G401 (cell line): Measurements from ENCODE around the gene CISTR. TPM values are rescaled to one million over a fixed set of nuclear protein-coding genes. Genes with fewer than 3 reads are reported as not detected.
A peak's percentile ranks its signal among the peaks of the same experiment; 100 is the strongest.
"Not testable (repeated sequence)": the region's sequence is repeated elsewhere in the genome, so short reads cannot be mapped to it uniquely, and the experiment has no call there.

Source experiments
- DNase-seq: peaks from one replicate; pipeline ENCODE4 v3.0.0-alpha.2; 2015; ENCODE audit warnings: low spot score
- in situ Hi-C: cut with HindIII; loops from 2 replicates; pipeline ENCODE4 v1.10.0; 2016; ENCODE audit warnings: low sequenced_read_pairs, mixed read lengths
- total RNA-seq: library from RNA; depleted of rRNA; stranded (reverse); fragments of >200 nt; shearing (Covaris generic); gene quantifications from 2 replicates; pipeline ENCODE4 v1.2.3, GENCODE V29; 2014

CISTR gene
- total RNA-seq, 1 experiment from 2014 or later, result not detected

- DNase-seq, result no peak
- in situ Hi-C loops, result no loop called here
Observed at GRCh38 chr12:53768976-53769375, 17.2 kb upstream of the CISTR start.

- in situ Hi-C loops, result no loop called here
- DNase-seq, result no peak
Observed at GRCh38 chr12:53766881-53767280, 15.1 kb upstream of the CISTR start.

- in situ Hi-C loops, result no loop called here
Observed at GRCh38 chr12:53765891-53766290, 14.1 kb upstream of the CISTR start.

DNA sequence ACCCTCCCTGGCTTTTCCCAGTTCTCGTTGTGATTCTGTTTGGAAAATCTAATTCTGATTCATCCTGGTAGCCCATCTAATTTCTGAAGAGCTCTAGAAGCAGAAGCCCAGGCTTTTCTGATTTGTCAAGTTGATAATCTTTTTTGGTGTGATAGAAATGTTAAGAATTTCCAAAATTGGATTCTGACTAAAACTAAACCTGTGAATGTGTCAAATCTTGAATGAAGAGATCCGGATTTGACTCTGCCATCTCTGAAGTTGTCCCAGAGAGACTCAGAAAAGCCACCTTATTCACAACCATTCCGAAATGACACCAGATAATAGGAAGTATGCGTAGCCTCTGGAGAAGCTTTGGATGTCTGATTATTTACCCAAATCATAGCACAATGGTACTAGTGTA lies 12.8 kb upstream of the CISTR start:
- in situ Hi-C loops, result no loop called here

More at GRCh38 chr12:53765891-53766290, 14.1 kb upstream of the CISTR start:
- no peak for DNase-seq

DNA sequence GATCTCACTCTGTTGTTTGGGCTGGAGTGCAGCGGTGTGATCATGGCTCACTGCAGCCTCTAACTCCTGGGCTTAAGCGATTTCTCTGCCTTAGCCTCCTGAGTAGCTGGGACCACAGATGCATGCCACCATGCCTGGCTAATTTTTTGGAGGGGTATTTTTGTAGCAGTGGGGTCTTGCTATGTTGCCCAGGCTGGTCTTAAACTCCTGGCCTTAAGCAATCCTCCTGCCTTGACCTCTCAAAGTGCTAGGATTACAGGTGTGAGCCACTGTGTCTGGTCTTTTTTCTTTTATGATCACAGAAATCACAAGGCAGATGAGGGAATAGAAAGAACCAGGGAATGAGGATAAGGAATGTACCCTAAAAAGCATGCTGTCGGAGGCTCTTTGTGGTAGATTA lies 11.0 kb upstream of the CISTR start:
- DNase-seq, in situ Hi-C loops: not testable (repeated sequence)

More for the DNA sequence above, 12.8 kb upstream of the CISTR start:
- no peak for DNase-seq

- in situ Hi-C loops, result no loop called here
- DNase-seq, result no peak
Observed at GRCh38 chr12:53761306-53761705, 9.5 kb upstream of the CISTR start.

DNA sequence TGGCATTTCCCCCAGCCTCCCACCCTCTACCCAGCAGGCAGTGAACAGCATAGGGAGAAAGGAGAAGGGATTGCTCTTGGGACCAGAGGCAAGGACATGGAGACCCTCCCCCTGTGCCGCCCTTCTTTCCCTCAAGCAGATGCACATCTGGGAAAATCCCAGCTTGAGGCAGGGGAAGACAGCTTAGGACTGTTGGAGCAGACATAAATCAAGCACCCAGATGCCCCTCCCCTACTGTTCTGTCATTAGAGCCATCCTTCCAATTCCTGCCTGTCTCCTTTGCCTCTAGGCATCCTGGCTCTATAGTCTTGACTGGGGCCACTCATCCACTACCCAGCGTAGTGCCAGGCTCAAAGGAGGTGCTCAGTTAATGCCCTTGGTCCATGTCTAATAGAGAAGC lies 7.5 kb upstream of the CISTR start:
- in situ Hi-C loops, result no loop called here
- no peak for DNase-seq

DNA sequence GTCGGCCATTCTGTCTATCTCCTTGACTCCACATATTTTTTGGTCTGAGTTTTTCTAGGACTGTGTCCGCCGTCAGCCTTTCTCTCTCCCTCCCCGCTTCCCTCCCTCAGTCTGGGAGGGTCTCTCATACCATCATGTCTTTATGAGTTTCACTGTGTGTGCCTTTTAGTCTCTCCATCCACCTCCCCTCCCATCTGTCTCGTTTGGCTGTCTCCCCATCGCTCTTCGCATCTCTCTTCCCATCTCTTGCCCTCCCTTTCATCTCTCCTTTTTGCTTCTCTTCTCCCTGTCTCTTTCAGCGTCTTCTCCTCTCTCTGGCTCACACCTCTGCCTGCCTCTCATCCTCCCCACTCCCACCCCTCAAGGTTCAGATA lies 6.9 kb upstream of the CISTR start:
- in situ Hi-C loops, result no loop called here
- DNase-seq, result no peak

GRCh38 chr12:53758081-53758729 lies 6.4 kb upstream of the CISTR start:
- in situ Hi-C loops, result no loop called here

GRCh38 chr12:53757101-53757770 lies 5.5 kb upstream of the CISTR start:
- in situ Hi-C loops, result no loop called here
- peak; percentile 69 for DNase-seq

More at GRCh38 chr12:53758081-53758729, 6.4 kb upstream of the CISTR start:
- DNase-seq, result no peak

GRCh38 chr12:53756300-53757100 lies 4.7 kb upstream of the CISTR start:
- in situ Hi-C loops, result no loop called here
- peak; percentile 35 for DNase-seq

DNA sequence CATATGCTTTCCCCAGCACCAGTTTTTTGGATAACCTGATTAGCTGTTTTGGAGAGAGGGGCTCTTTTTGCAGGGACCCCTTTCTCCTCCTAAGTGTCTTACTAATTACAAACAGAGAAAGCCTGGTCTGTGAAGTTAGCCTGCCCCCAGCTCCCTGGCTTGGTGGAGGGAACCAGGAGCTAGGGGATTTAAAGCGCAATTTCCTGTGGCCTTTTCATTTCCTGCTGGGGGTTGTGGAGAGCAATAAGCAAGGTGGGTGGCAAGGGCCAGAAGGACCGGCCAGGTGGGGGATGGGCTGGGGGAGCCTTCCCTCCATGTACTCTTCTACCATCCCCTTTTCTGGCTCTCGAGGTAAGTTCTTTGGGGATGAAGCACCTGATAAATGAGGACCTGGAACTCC lies 4.1 kb upstream of the CISTR start:
- DNase-seq, result peak; percentile 58
- in situ Hi-C loops, result no loop called here

GRCh38 chr12:53755451-53755891 lies 3.7 kb upstream of the CISTR start:
- in situ Hi-C loops, result no loop called here
- peak; percentile 56 for DNase-seq

GRCh38 chr12:53754633-53755264 lies 3.0 kb upstream of the CISTR start:
- in situ Hi-C loops, result no loop called here

GRCh38 chr12:53754188-53754585 lies 2.4 kb upstream of the CISTR start:
- DNase-seq, result peak; percentile 69
- in situ Hi-C loops, result no loop called here

More at GRCh38 chr12:53754633-53755264, 3.0 kb upstream of the CISTR start:
- peak; percentile 78 for DNase-seq

DNA sequence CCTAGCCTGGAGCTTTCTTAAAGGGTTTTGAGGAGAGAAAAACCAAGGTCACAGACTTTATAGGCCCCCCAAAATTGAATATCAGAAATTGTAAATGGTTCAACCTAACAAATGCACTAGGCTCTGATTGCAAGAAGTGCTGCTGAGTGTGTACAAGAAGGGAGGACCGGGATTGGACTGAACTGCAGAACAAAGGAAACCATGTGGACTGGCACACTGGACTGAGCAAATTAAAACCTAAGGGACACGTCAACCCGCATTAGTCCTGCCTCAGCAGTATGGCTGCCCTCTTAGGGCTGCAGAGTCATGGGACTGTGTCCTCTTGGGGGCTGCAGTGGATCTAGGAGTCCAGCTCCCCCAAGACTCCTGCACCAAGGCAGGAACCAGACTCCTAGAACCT lies 842 bp upstream of the CISTR start:
- in situ Hi-C loops, result no loop called here
- peak; percentile 74 for DNase-seq

DNA sequence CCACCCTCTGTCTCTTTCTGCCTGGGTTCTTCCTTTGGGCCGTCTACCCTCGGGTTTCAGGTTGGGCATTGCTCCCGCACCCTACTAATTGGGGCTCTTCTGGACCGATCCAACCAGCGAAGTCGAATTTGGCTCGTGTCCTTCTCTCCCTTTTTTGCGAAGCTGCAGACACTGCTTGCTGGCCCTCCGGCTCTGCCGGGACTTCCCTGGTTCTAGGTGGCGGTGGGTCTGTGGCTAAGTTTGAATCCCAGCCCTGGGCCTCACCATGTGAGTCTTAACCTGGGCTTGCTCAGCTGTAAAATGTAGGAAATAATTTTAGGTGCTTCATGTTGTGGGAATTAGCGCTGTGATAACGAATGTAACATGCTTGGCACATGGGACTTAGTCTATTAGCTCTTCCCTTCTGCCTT lies 418 bp upstream of the CISTR start:
- in situ Hi-C loops, result no loop called here
- DNase-seq, result peak; percentile 69

- peak; percentile 91 for DNase-seq
- in situ Hi-C loops, result no loop called here
Observed at GRCh38 chr12:53750812-53751335, 905 bp downstream of the CISTR start.
